ENCODE measurements around the gene CDK2. TPM values are rescaled to one million over a fixed set of nuclear protein-coding genes. Genes with fewer than 3 reads are reported as not detected.
"Not testable (repeated sequence)": the region's sequence is repeated elsewhere in the genome, so short reads cannot be mapped to it uniquely, and the experiment has no call there.

The CDK2 gene
- total RNA-seq, 1 donor = 38.5 TPM

DNA sequence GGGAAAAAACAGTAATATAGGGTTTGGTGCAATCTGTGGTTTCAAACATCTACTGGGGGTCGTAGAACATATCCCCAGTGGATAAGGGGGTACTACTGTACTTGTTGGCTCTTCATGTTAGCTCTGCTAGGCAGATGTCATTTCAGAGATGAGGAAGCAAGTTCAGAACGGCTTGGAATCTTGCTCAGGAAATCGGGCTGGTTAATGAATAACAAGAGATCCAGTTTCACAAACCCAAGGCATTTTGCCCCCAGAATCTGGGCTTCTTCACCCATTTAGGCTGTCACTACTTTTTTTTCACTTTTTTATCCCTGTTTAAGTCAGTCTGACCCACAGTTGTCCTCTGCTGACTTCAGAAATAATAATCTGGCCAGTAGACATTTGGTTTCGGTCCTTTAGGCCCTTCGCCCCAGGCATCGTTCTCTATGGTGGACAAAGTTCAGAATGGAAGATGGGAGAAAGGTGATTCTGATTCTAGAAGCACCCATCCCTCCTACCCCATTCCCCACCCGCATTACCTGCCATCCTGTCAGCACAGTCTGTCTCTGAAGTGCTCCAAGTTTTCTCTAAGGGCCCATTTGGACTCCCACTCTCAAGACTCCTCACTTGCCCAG, 35.0 kb downstream of the CDK2 start:
- H3K4me3 ChIP-seq (ENCODE audit: low read depth, low read length) = no peak overlapping the region
- TF ChIP-seq, protein P1, sequence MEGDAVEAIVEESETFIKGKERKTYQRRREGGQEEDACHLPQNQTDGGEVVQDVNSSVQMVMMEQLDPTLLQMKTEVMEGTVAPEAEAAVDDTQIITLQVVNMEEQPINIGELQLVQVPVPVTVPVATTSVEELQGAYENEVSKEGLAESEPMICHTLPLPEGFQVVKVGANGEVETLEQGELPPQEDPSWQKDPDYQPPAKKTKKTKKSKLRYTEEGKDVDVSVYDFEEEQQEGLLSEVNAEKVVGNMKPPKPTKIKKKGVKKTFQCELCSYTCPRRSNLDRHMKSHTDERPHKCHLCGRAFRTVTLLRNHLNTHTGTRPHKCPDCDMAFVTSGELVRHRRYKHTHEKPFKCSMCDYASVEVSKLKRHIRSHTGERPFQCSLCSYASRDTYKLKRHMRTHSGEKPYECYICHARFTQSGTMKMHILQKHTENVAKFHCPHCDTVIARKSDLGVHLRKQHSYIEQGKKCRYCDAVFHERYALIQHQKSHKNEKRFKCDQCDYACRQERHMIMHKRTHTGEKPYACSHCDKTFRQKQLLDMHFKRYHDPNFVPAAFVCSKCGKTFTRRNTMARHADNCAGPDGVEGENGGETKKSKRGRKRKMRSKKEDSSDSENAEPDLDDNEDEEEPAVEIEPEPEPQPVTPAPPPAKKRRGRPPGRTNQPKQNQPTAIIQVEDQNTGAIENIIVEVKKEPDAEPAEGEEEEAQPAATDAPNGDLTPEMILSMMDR (IDR thresholded peaks at IDR 0.05; ENCODE audit: insufficient read depth, low read length) = no peak
- DNase-seq (ENCODE audit: low read depth) = no peak

DNA sequence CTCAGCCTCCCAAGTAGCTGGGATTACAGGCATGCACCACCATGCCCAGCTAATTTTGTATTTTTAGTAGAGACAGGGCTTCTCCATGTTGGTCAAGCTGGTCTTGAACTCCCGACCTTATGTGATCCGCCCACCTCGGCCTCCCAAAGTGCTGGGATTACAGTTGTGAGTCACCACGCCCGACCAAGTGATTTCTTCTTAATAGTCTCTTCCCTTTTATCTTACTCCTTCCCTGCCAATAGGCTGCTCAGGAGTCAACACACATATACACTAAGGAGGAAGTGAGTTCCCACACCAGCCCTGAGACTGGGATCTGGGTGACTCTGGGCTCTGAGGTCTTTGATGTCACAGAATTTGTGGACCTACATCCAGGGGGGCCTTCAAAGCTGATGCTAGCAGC, 36.7 kb downstream of the CDK2 start:
- not testable (repeated sequence) for DNase-seq (ENCODE audit: low read depth); H3K4me3 ChIP-seq (ENCODE audit: low read depth, low read length)

DNA sequence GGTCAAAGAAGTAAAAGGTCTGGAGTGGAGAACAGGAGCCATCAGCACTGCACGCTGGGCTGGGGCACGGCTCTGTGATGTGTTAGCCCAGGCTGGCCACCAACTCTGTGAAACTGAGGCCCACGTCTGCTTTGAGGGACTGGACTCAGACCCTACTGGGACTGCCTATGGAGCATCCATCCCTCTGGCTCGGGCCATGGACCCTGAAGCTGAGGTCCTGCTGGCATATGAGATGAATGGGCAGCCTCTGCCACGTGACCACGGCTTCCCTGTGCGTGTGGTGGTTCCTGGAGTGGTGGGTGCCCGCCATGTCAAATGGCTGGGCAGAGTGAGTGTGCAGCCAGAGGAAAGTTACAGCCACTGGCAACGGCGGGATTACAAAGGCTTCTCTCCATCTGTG, 37.6 kb downstream of the CDK2 start:
- H3K4me3 ChIP-seq (ENCODE audit: low read depth, low read length) = no peak overlapping the region
- TF ChIP-seq, protein P1 (IDR thresholded peaks at IDR 0.05; ENCODE audit: insufficient read depth, low read length) = no peak
- no peak for DNase-seq (ENCODE audit: low read depth)

DNA sequence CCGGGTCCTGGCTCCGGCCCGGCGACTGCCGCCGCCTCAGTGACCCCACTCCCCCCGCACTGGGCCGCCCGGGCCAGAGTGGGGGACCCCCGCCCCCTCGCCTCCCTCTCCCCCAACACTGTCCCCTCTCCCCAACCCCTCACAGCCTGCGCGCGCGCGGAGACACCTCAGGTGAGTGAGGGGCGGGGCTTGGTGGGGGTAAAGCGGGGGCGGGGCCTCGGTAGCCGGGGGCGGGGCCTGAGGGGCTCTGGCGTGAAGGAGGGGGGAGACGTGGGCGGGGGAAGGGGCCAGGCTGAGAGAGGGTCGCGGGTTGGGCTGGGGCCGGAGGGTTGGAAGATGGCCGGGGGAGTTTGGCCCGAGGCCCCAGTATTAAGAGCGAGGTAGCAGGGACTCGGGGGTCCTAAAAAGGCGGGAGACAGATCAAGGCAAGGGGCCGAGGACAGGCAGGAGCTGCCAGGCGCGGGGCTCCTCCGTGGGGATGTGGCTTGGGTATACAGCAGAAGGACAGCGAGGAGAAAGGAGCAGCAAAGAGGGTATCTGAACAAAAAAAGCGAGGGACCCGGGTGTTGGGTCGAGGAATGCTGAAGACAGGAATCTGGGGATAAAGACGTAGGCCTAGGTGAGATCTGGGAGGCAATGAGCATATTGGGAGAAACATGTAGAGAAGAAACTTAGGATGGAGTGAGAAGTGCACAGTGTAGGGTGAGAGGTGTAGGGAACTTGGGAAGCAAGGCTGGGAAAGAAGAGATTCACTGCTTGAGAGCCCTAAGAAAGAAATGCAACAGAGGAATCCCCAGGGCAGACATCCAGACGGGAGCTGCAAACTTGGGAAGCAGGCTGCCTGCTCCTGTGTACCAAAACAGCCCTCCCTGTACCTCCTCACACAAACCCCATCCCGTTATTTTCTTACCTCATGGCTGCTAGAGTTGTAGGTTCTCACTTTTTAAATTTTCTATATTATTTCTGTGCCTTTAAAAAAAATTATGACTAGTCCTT, 41.2 kb downstream of the CDK2 start:
- H3K4me3 ChIP-seq (ENCODE audit: low read depth, low read length) = peak overlapping the region; percentile 79
- peak; percentile 42 for DNase-seq (ENCODE audit: low read depth)
- TF ChIP-seq, protein P1 (IDR thresholded peaks at IDR 0.05; ENCODE audit: insufficient read depth, low read length) = no peak

DNA sequence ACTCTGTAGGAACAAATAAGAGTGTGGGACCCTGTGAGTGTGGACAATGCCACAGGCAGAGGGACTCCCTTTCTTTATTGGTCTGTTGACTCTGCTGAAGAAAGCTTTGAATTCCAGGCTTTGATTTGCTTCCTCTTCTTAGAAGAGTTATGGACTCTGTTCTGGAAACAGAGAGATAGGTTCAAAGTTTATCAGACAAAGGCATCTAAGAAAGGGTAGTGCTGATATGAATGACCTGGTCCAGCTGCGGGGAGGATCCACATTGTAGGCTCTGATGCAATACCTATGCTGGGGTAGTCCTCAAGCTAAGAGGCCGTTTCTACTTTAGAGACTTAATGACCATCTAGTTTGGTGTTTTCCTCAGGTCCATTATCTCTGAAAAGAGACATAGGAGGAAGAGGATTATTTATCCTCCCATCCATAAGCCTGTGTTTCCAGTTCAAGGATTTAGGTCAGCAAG, 43.5 kb downstream of the CDK2 start:
- no peak for DNase-seq (ENCODE audit: low read depth)
- H3K4me3 ChIP-seq (ENCODE audit: low read depth, low read length) = no peak overlapping the region
- TF ChIP-seq, protein P1 (IDR thresholded peaks at IDR 0.05; ENCODE audit: insufficient read depth, low read length) = no peak

DNA sequence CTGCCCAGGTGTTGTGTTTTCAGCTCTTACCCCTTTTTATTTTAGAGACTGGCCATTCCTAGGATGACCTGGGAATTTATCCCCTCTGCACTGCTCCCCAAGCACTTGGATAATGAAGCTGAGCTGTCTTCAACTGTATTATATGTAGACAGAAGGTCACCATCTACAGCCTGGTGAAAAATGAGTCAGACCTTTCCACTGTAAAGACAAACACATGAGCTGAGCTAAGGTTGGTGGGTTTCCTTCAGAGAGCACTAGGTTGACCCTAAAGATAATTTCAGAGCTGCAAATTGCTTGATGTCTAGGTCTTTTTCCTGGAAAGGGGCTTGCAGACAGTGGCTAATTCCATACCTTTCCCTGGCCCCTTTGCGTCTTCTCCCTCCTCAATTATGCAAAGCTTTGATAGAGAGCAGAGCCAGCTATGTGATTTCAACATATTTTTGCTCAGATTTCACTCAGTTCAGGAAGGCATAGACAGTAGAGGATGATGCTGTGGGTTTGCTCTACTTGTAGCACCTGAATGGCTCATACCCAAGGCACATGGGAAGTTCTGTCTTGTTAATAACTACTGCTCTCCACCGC, 45.0 kb downstream of the CDK2 start:
- H3K4me3 ChIP-seq (ENCODE audit: low read depth, low read length) = no peak overlapping the region
- DNase-seq (ENCODE audit: low read depth) = no peak
- TF ChIP-seq, protein P1 (IDR thresholded peaks at IDR 0.05; ENCODE audit: insufficient read depth, low read length) = no peak

DNA sequence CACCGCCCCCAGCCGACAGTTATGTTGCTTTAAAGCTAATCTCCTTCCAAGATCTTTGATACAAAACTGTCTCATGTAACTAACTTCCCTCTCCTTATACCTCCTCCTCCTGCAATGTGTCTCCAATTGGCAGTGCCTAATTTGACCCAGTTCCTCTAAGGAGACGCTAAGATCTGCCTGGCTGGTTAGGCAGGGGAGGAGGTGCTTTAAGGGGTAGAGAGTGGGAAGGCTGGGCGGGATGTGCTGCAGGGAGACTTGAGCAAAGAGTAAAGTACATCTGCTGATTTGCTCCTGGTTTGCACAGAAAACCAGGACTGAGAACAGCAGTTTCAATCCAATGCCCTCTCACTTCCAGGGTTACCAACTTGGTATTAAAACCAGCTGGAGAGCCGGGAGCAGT, 46.9 kb downstream of the CDK2 start:
- TF ChIP-seq, protein P1 (IDR thresholded peaks at IDR 0.05; ENCODE audit: insufficient read depth, low read length) = no peak

More for the DNA sequence above, 46.9 kb downstream of the CDK2 start:
- DNase-seq (ENCODE audit: low read depth) = no peak
- H3K4me3 ChIP-seq (ENCODE audit: low read depth, low read length) = no peak overlapping the region

Measured in fibroblast of the aortic adventitia (primary cell).